Body of pancreas (tissue), 4 donors: ENCODE data around the gene MFSD11.
"Not testable (repeated sequence)": the region's sequence is repeated elsewhere in the genome, so short reads cannot be mapped to it uniquely, and the experiment has no call there.

Source experiments
- CTCF ChIP-seq, 7 experiments: fragments of 450-650 bp in 4 of 7; fragments of 200-600 bp in 3 of 7; sonication (generic) in 3 of 7; IDR thresholded peaks; one replicate each; pipeline ENCODE4 v1.5.1; 2016 to 2019; ENCODE audit warnings: antibody characterized with exemption in 7 of 7
- POLR2A ChIP-seq, 3 donors: fragments of 450-650 bp; IDR thresholded peaks; one replicate each; pipeline ENCODE4 v1.6.1; 2016; ENCODE audit warnings: antibody characterized with exemption in 3 of 3, mild to moderate bottlenecking in 2 of 3

- not testable (repeated sequence) for TF ChIP-seq CTCF, POLR2A (IDR thresholded peaks at IDR 0.05)
Observed at GRCh38 chr17:76709951-76710862, 27.7 kb upstream of the MFSD11 start.
